Measurements from ENCODE around the gene COX7C. TPM values are rescaled to one million over a fixed set of nuclear protein-coding genes. Genes with fewer than 3 reads are reported as not detected.
"Not testable (repeated sequence)": the region's sequence is repeated elsewhere in the genome, so short reads cannot be mapped to it uniquely, and the experiment has no call there.

Gene COX7C
- total and polyA plus RNA-seq, 2 donors from 2014 or later, result 461 to 2,170 TPM

DNA sequence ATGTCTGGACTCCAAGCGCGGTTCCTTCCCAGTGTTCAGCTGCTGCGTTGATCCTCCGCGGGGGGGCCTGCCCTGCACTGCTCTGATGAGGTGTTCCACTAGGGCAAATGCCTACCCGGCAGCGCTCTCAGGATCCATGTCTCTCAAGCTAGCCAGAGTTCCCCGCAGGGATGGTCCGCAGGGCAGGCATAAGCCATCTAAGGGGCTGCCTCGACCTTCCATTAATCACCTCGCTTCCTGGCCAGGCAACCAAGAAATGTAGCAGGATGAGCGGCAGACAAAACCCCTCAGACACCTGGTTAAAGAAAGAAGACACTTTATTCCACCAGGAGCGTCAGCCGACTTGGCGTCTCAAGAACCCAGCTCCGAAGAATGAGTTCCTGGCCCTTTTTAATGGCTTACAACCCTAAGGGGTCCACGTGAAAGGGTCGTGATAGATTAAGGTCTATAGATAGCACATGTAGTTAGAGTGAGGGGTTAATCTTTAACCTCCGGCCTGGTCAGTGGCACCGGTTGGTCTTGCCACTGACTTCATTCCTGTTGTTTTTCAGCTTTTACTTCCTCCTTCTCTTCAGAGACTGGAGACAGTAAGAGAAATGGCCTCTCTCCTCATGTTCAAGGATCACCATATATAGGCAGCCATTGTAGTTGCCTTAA is 47.2 kb upstream of the COX7C start:
- intact Hi-C loops (cut with DNase I), result no loop called here
- no peaks in the 10 kb centered on the region for H3K4me1 ChIP-seq (ENCODE audit: control insufficient read depth in 2 of 3, insufficient read depth in 2 of 3, low read depth in 1 of 3, low read length in 3 of 3)
- DNase-seq (no peak), FAIRE-seq (no peak)
- H3K27me3 ChIP-seq (ENCODE audit: control insufficient read depth, insufficient read depth, low read length), result no peaks in the 10 kb centered on the region
- TF ChIP-seq, protein P1, sequence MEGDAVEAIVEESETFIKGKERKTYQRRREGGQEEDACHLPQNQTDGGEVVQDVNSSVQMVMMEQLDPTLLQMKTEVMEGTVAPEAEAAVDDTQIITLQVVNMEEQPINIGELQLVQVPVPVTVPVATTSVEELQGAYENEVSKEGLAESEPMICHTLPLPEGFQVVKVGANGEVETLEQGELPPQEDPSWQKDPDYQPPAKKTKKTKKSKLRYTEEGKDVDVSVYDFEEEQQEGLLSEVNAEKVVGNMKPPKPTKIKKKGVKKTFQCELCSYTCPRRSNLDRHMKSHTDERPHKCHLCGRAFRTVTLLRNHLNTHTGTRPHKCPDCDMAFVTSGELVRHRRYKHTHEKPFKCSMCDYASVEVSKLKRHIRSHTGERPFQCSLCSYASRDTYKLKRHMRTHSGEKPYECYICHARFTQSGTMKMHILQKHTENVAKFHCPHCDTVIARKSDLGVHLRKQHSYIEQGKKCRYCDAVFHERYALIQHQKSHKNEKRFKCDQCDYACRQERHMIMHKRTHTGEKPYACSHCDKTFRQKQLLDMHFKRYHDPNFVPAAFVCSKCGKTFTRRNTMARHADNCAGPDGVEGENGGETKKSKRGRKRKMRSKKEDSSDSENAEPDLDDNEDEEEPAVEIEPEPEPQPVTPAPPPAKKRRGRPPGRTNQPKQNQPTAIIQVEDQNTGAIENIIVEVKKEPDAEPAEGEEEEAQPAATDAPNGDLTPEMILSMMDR (IDR thresholded peaks at IDR 0.05; ENCODE audit: borderline replicate concordance, extremely low read depth, insufficient read depth), result no peak
- H3K9ac ChIP-seq (ENCODE audit: low read length in 3 of 3), result no peak overlapping the region
- H3K27ac ChIP-seq (ENCODE audit: low read depth in 2 of 2, low read length in 2 of 2), result no peak overlapping the region
- no peaks in the 10 kb centered on the region for H3K9me3 ChIP-seq (ENCODE audit: control insufficient read depth in 2 of 3, insufficient read depth in 1 of 3, low read length in 3 of 3)
- no peaks in the 10 kb centered on the region for H3K36me3 ChIP-seq (ENCODE audit: control insufficient read depth in 2 of 3, insufficient read depth in 3 of 3, low read length in 3 of 3)
- H3K4me3 ChIP-seq (ENCODE audit: low read length in 3 of 3), result no peak overlapping the region

DNA sequence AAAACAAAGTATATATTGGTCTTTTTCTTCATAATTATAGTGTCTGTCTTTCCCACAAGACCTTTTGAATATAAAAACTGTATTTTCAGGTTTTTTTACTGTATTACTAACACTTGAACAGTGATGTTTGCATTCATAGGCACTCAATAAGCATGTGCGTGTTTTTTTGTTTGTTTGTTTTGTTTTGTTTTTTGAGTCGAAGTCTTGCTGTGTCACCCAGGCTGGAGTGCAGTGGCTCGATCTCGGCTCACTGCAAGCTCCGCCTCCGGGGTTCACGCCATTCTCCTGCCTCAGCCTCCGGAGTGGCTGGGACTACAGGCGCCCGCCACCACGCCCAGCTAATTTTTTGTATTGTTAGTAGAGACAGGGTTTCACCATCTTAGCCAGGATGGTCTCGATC is 46.6 kb upstream of the COX7C start:
- FAIRE-seq; H3K9ac ChIP-seq (ENCODE audit: low read length in 3 of 3); H3K36me3 ChIP-seq (ENCODE audit: control insufficient read depth in 2 of 3, insufficient read depth in 3 of 3, low read length in 3 of 3); H3K4me3 ChIP-seq (ENCODE audit: low read length in 3 of 3); H3K27me3 ChIP-seq (ENCODE audit: control insufficient read depth, insufficient read depth, low read length); H3K27ac ChIP-seq (ENCODE audit: low read depth in 2 of 2, low read length in 2 of 2); DNase-seq; H3K9me3 ChIP-seq (ENCODE audit: control insufficient read depth in 2 of 3, insufficient read depth in 1 of 3, low read length in 3 of 3); intact Hi-C loops (cut with DNase I); H3K4me1 ChIP-seq (ENCODE audit: control insufficient read depth in 2 of 3, insufficient read depth in 2 of 3, low read depth in 1 of 3, low read length in 3 of 3): not testable (repeated sequence)

DNA sequence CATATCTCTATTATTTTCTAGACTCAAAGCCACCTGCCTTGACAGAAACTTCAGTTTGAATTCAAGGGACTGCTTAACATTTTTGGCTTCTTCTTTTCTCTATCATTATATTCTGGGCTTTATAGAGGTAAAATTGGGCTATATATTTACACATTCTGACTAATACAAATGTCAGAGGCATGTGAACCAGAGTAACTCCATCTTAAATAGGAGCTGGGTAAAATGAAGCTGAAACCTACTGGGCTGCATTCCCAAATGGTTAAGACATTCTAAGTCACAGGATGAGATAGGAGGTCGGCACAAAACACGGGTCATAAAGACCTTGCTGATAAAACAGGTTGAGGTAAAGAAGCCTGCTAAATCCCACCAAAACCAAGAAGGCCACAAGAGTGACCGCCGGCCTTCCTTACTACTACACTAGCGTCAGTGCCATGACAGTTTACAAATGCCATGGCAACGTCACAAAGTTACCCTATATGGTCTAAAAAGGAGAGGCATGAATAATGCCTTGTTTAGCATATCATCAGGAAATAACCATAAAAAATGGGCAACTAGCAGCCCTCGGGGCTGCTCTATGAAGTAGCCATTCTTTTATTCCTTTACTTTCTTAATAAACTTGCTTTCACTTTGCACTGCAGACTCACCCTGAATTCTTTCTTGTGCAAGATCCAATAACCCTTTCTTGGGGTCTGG is 44.8 kb upstream of the COX7C start:
- H3K36me3 ChIP-seq (ENCODE audit: control insufficient read depth in 2 of 3, insufficient read depth in 3 of 3, low read length in 3 of 3), result no peaks in the 10 kb centered on the region
- TF ChIP-seq, protein P1 (IDR thresholded peaks at IDR 0.05; ENCODE audit: borderline replicate concordance, extremely low read depth, insufficient read depth), result no peak
- H3K27ac ChIP-seq (ENCODE audit: low read depth in 2 of 2, low read length in 2 of 2), result no peak overlapping the region
- H3K4me1 ChIP-seq (ENCODE audit: control insufficient read depth in 2 of 3, insufficient read depth in 2 of 3, low read depth in 1 of 3, low read length in 3 of 3), result no peaks in the 10 kb centered on the region
- DNase-seq (no peak), FAIRE-seq (no peak)
- H3K9me3 ChIP-seq (ENCODE audit: control insufficient read depth in 2 of 3, insufficient read depth in 1 of 3, low read length in 3 of 3), result no peaks in the 10 kb centered on the region
- no peak overlapping the region for H3K9ac ChIP-seq (ENCODE audit: low read length in 3 of 3)
- H3K27me3 ChIP-seq (ENCODE audit: control insufficient read depth, insufficient read depth, low read length), result no peaks in the 10 kb centered on the region
- H3K4me3 ChIP-seq (ENCODE audit: low read length in 3 of 3), result no peak overlapping the region
- intact Hi-C loops (cut with DNase I), result no loop called here

DNA sequence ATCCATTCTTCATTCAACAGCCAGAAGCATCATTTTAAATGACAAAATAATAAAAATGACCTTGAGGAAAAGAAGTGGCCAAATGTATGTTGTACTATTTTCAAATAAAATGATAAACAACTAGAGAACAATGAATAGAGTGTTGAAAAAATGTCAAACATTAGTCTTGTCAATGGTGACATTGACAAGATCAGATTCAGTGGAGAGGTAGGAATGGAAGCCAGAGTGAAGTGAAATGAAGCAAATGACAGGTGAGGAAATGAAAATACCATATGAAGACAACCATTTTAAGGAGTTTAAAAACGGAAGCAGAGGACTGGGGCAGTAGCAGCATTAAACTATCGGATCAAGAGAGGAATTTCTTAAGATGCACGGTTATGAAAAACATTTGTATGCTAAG is 38.2 kb upstream of the COX7C start:
- Histone ChIP-seq H3K4me1 (ENCODE audit: control insufficient read depth in 2 of 3, insufficient read depth in 2 of 3, low read depth in 1 of 3, low read length in 3 of 3) (no peaks in the 10 kb centered on the region), H3K9me3 (ENCODE audit: control insufficient read depth in 2 of 3, insufficient read depth in 1 of 3, low read length in 3 of 3) (no peaks in the 10 kb centered on the region), H3K9ac (ENCODE audit: low read length in 3 of 3) (no peak overlapping the region), H3K27ac (ENCODE audit: low read depth in 2 of 2, low read length in 2 of 2) (no peak overlapping the region), H3K4me3 (ENCODE audit: low read length in 3 of 3) (no peak overlapping the region), H3K27me3 (ENCODE audit: control insufficient read depth, insufficient read depth, low read length) (no peaks in the 10 kb centered on the region), H3K36me3 (ENCODE audit: control insufficient read depth in 2 of 3, insufficient read depth in 3 of 3, low read length in 3 of 3) (no peaks in the 10 kb centered on the region)
- TF ChIP-seq, protein P1 (IDR thresholded peaks at IDR 0.05; ENCODE audit: borderline replicate concordance, extremely low read depth, insufficient read depth), result no peak
- DNase-seq, result no peak
- no peak for FAIRE-seq
- intact Hi-C loops (cut with DNase I), result no loop called here

All from kidney (tissue), 14 donors.